GM19239 (cell line): Measurements from ENCODE around the gene RNU6-1.

Experiments used
- DNase-seq: peaks from one replicate; pipeline ENCODE4 v3.0.0; 2011; ENCODE audit warnings: low spot score; ENCODE audit not compliant: insufficient read length
- FAIRE-seq: peaks from 2 replicates; lab custom pipeline; 2011; peaks lifted over from hg19 to GRCh38; lab: Jason Lieb, UNC

RNU6-1 gene

GRCh38 chr15:67823314-67824196 lies 16.3 kb downstream of the RNU6-1 start:
- no peak for DNase-seq
- FAIRE-seq, result no peak

GRCh38 chr15:67822537-67823313 lies 17.1 kb downstream of the RNU6-1 start:
- DNase-seq, result no peak
- no peak for FAIRE-seq

- DNase-seq (no peak), FAIRE-seq (no peak)
Measured at GRCh38 chr15:67821784-67822440, 17.9 kb downstream of the RNU6-1 start.

DNA sequence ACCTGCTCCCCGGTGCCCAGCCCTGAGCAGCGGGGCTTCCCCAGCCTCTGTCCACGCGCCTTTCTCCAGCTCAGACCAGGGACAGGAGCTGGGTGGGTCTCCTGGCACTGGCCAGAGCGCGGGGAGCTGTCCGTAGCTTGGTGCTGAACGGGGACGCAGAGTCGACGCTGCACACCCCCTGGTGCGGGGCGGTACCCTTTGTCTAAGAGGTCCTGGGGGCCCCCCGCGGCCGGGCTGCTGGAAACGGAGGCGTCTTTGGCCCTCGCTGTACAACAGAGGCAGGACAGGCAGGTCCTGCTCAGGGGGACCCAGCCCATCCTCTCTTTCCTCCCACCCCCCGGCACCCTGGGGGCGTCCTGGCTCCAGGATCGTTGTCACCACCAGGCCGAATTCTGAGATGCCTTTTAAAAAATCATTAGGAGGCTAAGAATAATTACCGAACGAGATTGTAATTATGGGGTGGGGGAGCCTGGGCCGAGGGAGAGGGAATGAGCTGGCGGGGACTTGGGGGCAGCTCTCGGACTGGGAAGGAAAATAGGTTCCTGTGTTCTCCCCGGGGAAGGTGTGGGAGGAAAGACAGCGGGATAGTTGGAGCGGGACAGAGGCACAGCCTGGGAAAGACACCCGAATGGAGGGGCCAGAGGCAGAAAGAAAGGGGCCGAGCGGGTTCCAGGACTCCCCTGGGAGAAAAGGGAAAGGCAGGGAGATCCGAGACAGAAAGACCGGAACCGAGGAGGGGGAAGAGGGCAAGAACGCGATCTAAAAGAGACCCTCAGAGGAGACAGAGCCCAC lies 18.7 kb downstream of the RNU6-1 start:
- FAIRE-seq, result no peak
- DNase-seq, result no peak

- FAIRE-seq, result no peak
Measured at GRCh38 chr15:67820122-67820991, 19.5 kb downstream of the RNU6-1 start.

DNA sequence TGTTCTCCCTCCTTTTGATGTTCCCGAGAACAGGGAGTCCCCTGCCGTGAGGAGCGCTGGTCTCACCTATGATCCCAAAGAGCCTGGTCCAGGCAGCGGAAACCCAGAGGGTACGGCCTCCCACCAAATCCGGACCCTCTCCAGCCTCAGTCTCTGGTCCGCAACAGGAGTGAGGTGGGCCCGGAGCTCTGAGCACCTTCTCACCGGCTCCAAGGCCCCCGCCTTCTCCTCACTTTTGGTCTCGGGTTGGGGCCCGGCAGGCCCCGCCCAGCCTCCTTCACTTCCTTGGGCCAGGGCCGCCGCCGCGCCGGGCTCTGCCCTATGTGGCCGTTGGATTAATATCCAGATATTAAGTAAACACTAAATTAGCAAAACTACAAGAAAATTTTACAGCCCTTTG lies 20.2 kb downstream of the RNU6-1 start:
- DNase-seq (no peak), FAIRE-seq (no peak)

More at GRCh38 chr15:67820122-67820991, 19.5 kb downstream of the RNU6-1 start:
- DNase-seq, result no peak

DNA sequence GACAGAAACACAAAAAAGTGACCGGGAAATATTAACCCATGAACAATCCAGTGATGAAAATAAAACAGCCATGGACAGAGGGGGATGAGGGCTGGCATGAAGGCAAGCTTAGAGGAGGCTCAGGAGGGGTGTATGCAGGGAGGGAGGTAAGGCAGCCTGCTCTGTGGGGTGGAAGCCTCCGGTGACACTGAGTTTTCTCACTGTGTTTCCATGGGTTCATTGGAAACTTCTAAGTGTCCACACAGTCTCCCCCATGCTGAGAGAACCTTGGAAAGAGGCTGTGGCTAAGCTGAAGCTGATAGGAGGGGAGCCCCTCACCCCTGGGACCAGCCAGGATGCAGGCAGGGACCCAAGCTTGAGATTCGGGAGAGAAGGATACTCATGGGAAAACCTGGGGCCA lies 21.4 kb downstream of the RNU6-1 start:
- FAIRE-seq, result no peak

GRCh38 chr15:67816668-67817067 lies 23.2 kb downstream of the RNU6-1 start:
- no peak for DNase-seq
- no peak for FAIRE-seq

More for the DNA sequence above, 21.4 kb downstream of the RNU6-1 start:
- no peak for DNase-seq

DNA sequence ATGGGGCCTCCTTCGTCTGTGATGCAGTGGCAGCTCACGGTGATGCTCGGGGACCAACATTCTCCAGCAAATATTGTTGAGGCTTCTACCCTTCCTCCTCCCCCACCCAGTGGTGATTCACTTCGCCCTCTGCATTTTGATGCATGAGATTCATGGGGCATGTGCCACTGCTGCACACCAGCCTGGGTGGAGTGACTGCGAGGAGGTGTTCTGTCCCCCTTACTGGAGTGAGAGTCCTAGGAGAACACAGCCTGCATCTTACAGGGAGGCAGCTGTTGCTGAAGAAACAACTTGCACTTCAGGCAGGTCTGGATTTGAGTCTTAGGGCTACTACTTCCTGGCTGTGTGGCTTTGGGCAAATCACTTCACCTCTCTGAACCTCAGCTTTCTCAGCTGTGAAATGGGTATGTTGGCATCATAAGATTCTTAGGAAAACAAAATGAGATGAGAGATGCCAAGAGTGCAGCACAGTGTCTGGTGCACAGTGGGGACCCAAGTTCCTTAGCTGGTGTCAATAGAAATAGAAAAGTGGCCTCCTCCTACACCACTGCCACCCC lies 24.7 kb downstream of the RNU6-1 start:
- DNase-seq (no peak), FAIRE-seq (no peak)

DNA sequence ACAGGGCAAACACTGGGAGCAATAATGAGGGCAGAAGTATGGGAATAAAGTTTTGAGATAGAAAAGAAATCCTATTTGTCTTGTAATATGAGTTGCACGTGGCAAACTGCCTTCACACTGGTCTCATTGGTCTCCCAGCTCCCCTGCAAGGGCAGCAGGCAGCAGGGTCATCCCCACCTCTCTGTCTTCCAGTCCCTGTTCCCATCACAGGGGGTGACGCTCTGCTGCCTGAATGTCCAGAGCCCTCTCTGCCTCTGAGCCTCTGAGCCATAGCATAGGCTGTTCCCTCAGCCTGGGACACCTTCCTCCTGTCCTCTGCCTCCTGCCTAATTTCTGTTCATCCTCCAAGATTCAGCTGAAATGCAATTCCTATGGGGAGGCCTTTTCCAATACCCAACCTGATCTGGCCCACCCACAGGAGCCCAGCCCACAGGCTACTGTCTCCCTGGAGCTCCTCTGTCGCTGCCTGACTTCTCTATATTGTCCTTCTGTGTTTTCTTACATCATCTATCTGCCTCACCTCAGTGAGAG lies 26.7 kb downstream of the RNU6-1 start:
- no peak for FAIRE-seq
- DNase-seq, result no peak

GRCh38 chr15:67812241-67812644 lies 27.6 kb downstream of the RNU6-1 start:
- no peak for FAIRE-seq

GRCh38 chr15:67809866-67810265 lies 30.0 kb downstream of the RNU6-1 start:
- FAIRE-seq, result no peak
- no peak for DNase-seq

More at GRCh38 chr15:67812241-67812644, 27.6 kb downstream of the RNU6-1 start:
- no peak for DNase-seq

DNA sequence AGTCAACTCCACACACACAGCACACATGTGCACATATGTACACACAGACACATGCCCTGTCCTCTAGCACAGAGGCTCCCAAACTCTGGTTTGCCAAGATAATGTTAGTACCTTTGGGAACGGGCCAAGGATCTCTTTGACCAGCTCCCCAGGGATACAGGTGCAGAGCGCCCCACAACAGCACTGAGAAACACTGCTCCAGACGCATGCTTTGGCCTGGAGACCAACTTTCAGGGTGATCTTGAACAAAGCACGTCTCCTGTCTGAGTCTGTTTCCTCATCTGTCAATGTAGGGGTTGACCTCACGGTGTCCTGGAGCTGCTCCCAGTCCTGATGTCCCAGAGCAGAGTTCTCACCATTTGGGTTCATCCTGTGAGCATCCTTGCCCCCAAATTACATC lies 30.4 kb downstream of the RNU6-1 start:
- no peak for FAIRE-seq
- no peak for DNase-seq

DNA sequence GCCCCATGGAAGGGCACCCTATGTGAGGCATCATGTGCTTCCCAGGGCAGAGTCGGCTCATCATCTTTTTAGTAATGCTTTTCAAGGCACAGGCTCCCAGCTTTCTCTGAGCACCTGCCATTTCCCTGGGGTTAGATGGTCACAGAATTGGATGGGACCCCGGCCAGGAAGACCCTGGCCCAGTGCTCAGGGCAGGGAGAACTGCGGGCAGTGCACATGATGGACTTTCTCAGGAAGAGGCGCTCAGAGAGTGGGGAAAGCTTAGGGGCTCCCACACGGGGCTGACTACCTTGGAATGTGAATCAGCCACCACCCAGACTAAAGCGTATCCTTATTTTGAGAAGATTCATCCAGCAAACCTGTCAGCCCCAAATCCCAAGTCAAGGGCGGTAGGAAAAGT lies 31.0 kb downstream of the RNU6-1 start:
- DNase-seq (no peak), FAIRE-seq (no peak)

DNA sequence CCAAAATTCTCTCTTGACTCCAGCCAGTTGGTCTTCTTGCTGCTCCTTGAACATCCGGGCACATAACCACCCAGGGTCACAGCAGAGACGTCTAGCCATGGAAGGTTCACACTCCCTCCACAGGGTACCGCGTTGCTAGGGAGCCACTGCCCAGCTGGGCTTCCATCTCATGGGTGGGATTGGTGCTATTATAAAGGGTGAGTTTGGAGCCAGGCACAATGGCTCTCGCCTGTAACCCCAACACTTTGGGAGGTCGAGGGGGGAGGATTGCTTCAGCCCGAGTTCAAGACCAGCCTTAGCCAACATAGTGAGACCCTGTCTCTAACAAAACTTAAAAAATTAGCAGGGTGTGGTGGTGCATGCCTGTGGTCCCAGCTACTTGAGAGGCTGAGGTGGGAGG lies 32.0 kb downstream of the RNU6-1 start:
- FAIRE-seq (no peak), DNase-seq (no peak)

DNA sequence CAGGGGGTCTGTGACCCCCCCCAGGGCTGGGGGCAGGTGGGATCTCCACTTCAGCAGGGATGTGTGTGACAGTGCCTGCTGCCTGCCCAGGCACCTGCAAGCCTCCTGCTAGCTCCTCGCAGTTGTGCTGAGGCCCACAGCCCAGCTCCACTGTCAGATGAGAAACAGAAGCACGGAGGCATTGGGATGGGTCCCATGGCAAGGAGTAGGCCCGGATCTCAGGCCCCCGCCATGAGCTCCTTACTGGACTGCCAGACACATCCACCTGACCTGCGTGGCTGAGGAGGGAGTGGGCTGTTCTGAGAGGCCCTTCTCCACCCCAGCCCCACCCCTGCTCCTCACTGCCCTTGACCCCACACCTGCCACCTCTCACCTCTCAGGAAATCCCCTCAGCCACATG lies 32.7 kb downstream of the RNU6-1 start:
- DNase-seq (no peak), FAIRE-seq (no peak)

- no peak for FAIRE-seq
- DNase-seq, result no peak
Measured at GRCh38 chr15:67806536-67806935, 33.3 kb downstream of the RNU6-1 start.

DNA sequence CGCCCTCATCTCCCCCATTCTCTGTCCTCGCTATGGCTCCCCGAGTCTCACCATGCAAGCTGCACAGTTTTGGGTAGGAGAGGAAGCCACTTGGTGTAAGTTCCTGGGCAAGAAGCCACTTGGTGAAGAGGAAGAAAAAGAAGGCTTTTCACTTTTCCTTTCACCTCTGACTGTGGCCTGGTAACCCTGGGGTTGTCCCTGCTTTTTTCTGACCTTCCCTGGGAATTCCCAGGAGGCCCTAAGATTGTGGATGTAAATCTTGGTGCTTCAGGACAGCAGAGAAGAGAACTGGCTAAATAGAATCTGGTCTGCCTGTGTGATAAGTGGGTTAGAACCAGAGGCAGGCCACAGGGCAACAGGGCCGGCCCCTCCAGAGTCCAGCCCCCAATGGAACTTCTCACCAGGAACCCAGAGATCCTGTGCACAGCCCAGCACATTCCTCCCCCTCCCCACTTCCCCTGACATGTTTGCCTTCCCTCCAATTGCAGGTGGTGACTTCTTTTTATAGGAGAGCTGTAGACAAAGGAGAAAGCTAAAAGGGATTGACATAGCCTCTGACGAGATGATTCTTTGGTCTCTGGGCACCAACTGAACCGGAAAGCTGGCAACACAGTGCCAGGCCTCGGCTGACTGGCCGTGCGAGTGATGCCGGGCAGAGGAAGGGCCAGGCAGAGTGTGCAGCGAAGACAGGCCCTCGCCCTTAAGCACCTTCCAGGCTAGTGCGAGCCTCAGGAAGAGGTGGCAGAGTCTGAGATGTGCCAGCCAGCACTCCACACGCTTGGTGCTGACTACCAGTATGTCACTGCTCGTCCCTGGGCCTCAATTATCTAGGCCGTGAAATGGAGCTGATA lies 34.0 kb downstream of the RNU6-1 start:
- FAIRE-seq (no peak), DNase-seq (no peak)
